MCF 10A (cell line): ENCODE results near the gene SMIM22. TPM values are rescaled to one million over a fixed set of nuclear protein-coding genes. Genes with fewer than 3 reads are reported as not detected.

Experiments used
- BruUV-seq: library from RNA; stranded (reverse); fragments of 400-500 nt; replicated peaks from 2 replicates; lab custom pipeline; 2021; lab: Mats Ljungman, UMichigan
- CTCF ChIA-PET: fragments of 300-600 bp; sonication (Branson Sonifier 250); formaldehyde crosslinking; extraction: SDS; loops from one replicate; lab custom pipeline; 2021; ENCODE audit warnings: antibody characterized with exemption, inconsistent platforms; lab: Yijun Ruan, JAX
- POLR2A ChIA-PET: fragments of 300-600, 350-650 bp; sonication (Branson Sonifier 250); formaldehyde crosslinking; extraction: SDS; loops from one replicate; lab custom pipeline; 2020; ENCODE audit warnings: antibody characterized with exemption, inconsistent platforms; lab: Yijun Ruan, JAX
- DNase-seq: peaks from one replicate; pipeline ENCODE4 v3.0.0-alpha.2; 2018; ENCODE audit not compliant: unreplicated experiment
- H3K27ac Mint-ChIP-seq: one replicate; pipeline ENCODE4 v1.8.0; 2022; ENCODE audit warnings: mild to moderate bottlenecking, low read depth, mixed read lengths; ENCODE audit not compliant: unreplicated experiment
- H3K27me3 Mint-ChIP-seq: one replicate; pipeline ENCODE4 v1.8.0; 2022; ENCODE audit warnings: mixed read lengths; ENCODE audit not compliant: insufficient read depth, unreplicated experiment
- H3K36me3 Mint-ChIP-seq: one replicate; pipeline ENCODE4 v1.8.0; 2022; ENCODE audit warnings: mild to moderate bottlenecking, moderate library complexity, mixed read lengths; ENCODE audit not compliant: insufficient read depth, unreplicated experiment
- H3K4me1 Mint-ChIP-seq: one replicate; pipeline ENCODE4 v1.8.0; 2022; ENCODE audit warnings: mixed read lengths; ENCODE audit not compliant: insufficient read depth, unreplicated experiment
- H3K4me3 Mint-ChIP-seq: one replicate; pipeline ENCODE4 v1.8.0; 2022; ENCODE audit warnings: mild to moderate bottlenecking, moderate library complexity, mixed read lengths; ENCODE audit not compliant: unreplicated experiment
- H3K9me3 Mint-ChIP-seq: one replicate; pipeline ENCODE4 v1.8.0; 2022; ENCODE audit warnings: mixed read lengths; ENCODE audit not compliant: unreplicated experiment
- intact Hi-C: fragments of 100-400 bp; cut with micrococcal nuclease; formaldehyde crosslinking; loops from 2 replicates; pipeline ENCODE4 v1.14.1; 2022
- total RNA-seq: library from RNA; stranded (reverse); gene quantifications from 2 replicates; pipeline ENCODE4 v1.2.3, GENCODE V29; 2022
- TF ChIP-seq, protein P1 (sequence below): fragments of 200-600 bp; IDR thresholded peaks from one replicate; pipeline ENCODE4 v1.8.0; 2022; ENCODE audit warnings: antibody characterized with exemption, mild to moderate bottlenecking; ENCODE audit not compliant: unreplicated experiment

SMIM22 gene
- total RNA-seq, 1 experiment from 2014 or later: 2.4 TPM

DNA sequence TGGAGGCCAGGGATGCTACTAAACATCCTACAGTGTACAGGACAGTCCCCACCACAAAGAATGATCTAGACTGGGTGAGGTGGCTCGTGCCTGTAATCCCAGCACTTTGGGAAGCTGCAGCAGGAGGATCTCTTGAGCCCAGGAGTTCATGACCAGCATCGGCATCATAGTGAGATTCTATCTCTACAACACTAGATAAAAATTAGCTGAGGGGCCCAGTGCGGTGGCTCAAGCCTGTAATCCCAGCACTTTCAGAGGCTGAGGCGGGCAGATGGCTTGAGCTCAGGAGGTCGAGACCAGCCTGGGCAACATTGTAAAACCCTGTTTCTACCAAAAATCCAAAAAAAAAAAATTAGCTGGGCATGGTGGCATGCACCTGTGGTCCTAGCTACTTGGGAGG lies 22.8 kb upstream of the SMIM22 start:
- POLR2A ChIA-PET: no interaction called here
- no peaks in the 10 kb centered on the region for H3K27me3 Mint-ChIP-seq
- peaks cover 4% of the 10 kb centered on the region for H3K36me3 Mint-ChIP-seq
- TF ChIP-seq, protein P1, sequence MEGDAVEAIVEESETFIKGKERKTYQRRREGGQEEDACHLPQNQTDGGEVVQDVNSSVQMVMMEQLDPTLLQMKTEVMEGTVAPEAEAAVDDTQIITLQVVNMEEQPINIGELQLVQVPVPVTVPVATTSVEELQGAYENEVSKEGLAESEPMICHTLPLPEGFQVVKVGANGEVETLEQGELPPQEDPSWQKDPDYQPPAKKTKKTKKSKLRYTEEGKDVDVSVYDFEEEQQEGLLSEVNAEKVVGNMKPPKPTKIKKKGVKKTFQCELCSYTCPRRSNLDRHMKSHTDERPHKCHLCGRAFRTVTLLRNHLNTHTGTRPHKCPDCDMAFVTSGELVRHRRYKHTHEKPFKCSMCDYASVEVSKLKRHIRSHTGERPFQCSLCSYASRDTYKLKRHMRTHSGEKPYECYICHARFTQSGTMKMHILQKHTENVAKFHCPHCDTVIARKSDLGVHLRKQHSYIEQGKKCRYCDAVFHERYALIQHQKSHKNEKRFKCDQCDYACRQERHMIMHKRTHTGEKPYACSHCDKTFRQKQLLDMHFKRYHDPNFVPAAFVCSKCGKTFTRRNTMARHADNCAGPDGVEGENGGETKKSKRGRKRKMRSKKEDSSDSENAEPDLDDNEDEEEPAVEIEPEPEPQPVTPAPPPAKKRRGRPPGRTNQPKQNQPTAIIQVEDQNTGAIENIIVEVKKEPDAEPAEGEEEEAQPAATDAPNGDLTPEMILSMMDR: no peak
- CTCF ChIA-PET: interaction anchor here (0.6 to 0.7 kb wide), 2 partner anchors 18 to 294 kb away, joined by 3 to 6 read pairs; no protein-coding TSS in a partner anchor
- intact Hi-C loops: no loop called here
- no peak for DNase-seq
- peaks cover 5% of the 10 kb centered on the region for H3K4me1 Mint-ChIP-seq
- H3K27ac Mint-ChIP-seq: no peak overlapping the region
- H3K9me3 Mint-ChIP-seq: no peaks in the 10 kb centered on the region
- no peak overlapping the region for H3K4me3 Mint-ChIP-seq
- no TSS peak for BruUV-seq

DNA sequence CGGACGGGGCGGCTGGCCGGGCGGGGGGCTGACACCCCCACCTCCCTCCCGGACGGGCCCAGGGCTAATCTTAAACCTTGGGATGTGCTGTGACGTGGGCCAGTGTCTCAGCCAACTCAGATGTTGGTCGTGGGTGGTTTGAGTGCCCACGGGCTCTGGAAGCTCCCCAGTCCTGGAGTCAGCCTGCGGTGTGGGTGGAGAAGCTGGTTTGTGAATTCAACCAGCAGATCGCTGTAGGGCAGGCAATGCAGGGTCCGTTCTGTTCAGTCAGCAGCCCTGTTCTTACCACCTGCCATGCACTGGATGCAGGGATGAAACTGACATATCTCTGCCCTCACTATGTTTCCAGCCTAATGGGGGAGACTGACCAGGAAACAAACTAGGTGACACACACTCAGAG lies 20.2 kb upstream of the SMIM22 start:
- Mint-ChIP-seq H3K9me3 (no peaks in the 10 kb centered on the region), H3K27ac (no peak overlapping the region), H3K36me3 (peaks cover under 1% of the 10 kb centered on the region), H3K27me3 (no peaks in the 10 kb centered on the region), H3K4me3 (no peak overlapping the region), H3K4me1 (no peaks in the 10 kb centered on the region)
- TF ChIP-seq, protein P1: no peak
- no TSS peak for BruUV-seq
- no peak for DNase-seq
- POLR2A ChIA-PET: no interaction called here
- intact Hi-C loops: no loop called here
- CTCF ChIA-PET: no interaction called here

DNA sequence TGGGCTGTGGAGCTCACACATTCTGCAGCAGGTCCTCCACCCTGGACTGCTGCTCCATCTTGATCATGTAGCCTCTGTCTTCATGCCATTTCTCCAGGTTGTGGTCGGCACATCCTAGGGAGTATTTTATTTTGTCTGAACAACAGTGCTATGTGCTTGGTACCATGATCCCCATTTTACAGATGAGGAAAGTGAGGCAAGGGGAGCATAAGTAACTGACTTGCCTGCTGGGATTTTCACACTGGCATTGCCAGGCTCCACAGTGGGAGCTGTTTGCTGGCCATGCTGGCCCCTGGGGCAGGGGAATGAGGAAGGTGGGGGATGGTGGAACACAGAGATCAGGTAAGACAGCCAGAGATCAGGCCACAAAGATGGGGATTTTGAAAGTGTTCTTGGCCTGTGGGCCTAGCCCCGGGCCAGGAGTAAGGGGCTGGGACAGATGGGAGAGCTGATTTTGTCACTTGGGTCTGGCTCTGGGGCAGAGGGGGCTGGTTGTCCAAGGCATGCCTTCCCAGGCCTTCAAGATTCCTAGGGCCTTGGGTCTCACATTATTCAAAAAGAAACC lies 18.9 kb upstream of the SMIM22 start:
- H3K36me3 Mint-ChIP-seq: no peaks in the 10 kb centered on the region
- H3K4me1 Mint-ChIP-seq: no peaks in the 10 kb centered on the region
- ChIA-PET CTCF (no interaction called here), POLR2A (no interaction called here)
- H3K9me3 Mint-ChIP-seq: no peaks in the 10 kb centered on the region
- no peak for DNase-seq
- no TSS peak for BruUV-seq
- TF ChIP-seq, protein P1: no peak
- no peak overlapping the region for H3K27ac Mint-ChIP-seq
- no peaks in the 10 kb centered on the region for H3K27me3 Mint-ChIP-seq
- no peak overlapping the region for H3K4me3 Mint-ChIP-seq
- intact Hi-C loops: no loop called here

DNA sequence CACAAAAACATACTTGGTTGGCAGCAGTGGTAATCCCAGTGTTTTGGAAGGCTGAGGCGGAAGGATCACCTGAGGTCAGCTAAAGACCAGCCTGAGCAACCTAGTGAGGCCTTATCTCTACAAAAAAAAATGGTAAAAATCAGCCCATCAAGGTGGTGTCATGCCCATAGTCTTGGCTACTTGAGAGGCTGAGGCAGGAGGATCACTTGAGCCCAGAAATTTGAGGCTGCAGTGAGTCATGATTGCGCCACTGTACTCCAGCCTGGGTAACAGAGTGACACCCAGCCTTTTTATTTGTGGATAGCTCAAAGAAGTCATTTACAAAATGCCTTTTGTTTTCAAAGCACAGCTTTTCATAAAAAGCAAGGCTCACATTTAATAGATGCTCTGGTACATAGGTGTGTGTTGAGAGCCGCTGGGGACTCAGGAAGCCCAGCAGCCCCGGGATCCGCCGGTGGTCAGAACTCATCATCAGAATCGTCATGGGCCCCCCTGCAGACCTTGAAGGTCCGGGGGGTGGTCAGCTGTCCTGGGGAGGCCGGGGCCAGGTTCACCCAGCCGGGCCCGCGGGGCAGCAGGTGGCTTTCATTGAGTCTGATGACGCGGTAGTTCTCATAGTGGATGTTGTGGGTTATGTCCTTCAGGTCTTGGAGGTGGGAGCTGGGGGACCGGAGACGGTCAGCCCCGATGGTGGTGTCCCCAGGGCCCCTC lies 17.7 kb upstream of the SMIM22 start:
- BruUV-seq: no TSS peak
- CTCF ChIA-PET: no interaction called here
- Mint-ChIP-seq H3K9me3 (no peaks in the 10 kb centered on the region), H3K27ac (no peak overlapping the region), H3K27me3 (no peaks in the 10 kb centered on the region), H3K36me3 (no peaks in the 10 kb centered on the region), H3K4me1 (no peaks in the 10 kb centered on the region), H3K4me3 (no peak overlapping the region)
- intact Hi-C loops: no loop called here
- TF ChIP-seq, protein P1: no peak
- DNase-seq: no peak
- POLR2A ChIA-PET: interaction anchor here (0.6 to 0.9 kb wide), 2 partner anchors 9 to 244 kb away, joined by 3 read pairs; no protein-coding TSS in a partner anchor
